ENCODE data around the gene RBM22. TPM values are rescaled to one million over a fixed set of nuclear protein-coding genes. Genes with fewer than 3 reads are reported as not detected.

Gene RBM22
- polyA plus RNA-seq, 1 of the 3 experiments (the other 2 are of a cell fraction): 30.7 TPM

- peak; percentile 83 for DNase-seq
- Histone ChIP-seq H3K4me3 (ENCODE audit: low read depth in 2 of 2, low read length in 1 of 2) (peak overlapping the region; percentile 39 to 49), H3K4me1 (ENCODE audit: control insufficient read depth in 1 of 2, insufficient read depth in 2 of 2, low read depth in 1 of 2, low read length in 1 of 2) (peaks cover 13 to 23% of the 10 kb centered on the region in 2 experiments; a peak in 2 of 4 replicates), H3K79me2 (ENCODE audit: insufficient read depth) (no peaks in the 10 kb centered on the region), H2AFZ (ENCODE audit: low read depth) (peak overlapping the region; percentile 57), H3K4me2 (peak overlapping the region; percentile 30; the same call in 1 of the 2 replicates), H3K36me3 (replicated peaks in 1 of 2; ENCODE audit: control insufficient read depth in 1 of 2, insufficient read depth in 2 of 2, low read length in 1 of 2) (no peaks in the 10 kb centered on the region), H3K27ac (ENCODE audit: low read depth in 2 of 2, low read length in 1 of 2) (no peak overlapping the region), H3F3A (replicated peaks; ENCODE audit: insufficient read depth) (peaks cover 16% of the 10 kb centered on the region), H3K9me2 (no peaks in the 10 kb centered on the region), H4K20me1 (ENCODE audit: insufficient read depth) (no peaks in the 10 kb centered on the region), H3K9ac (no peak overlapping the region), H3K9me3 (no peaks in the 10 kb centered on the region), H3K27me3 (ENCODE audit: insufficient read depth) (no peaks in the 10 kb centered on the region)
- ChIA-PET CTCF (interaction anchor here (0.8 to 4.3 kb wide), 10 partner anchors 10 to 236 kb away, joined by 3 to 32 read pairs (median 4); partner anchors contain the start of genes MYOZ3 and RBM22), POLR2A (interaction anchor here (0.6 to 1.8 kb wide), 3 partner anchors 15 to 107 kb away, joined by 3 to 4 read pairs (median 4); partner anchors contain the start of genes RBM22 and SMIM3)
- TF ChIP-seq FOSL2 (IDR thresholded peaks at IDR 0.05; ENCODE audit: borderline replicate concordance, low read depth) (no peak), CHD2 (IDR thresholded peaks at IDR 0.05; ENCODE audit: low read length, partially characterized antibody) (peak; percentile 60)
- 24% methylated on average over 19 of the region's 38 CpGs for WGBS (ENCODE audit: low lambda C conversion rate)
Measured at GRCh38 chr5:150672237-150672883, 28.5 kb downstream of the RBM22 start.

- DNase-seq: peak; percentile 79
- Histone ChIP-seq H3K9ac (no peak overlapping the region), H2AFZ (ENCODE audit: low read depth) (peak overlapping the region; percentile 57), H4K20me1 (ENCODE audit: insufficient read depth) (no peaks in the 10 kb centered on the region), H3K27ac (ENCODE audit: low read depth in 2 of 2, low read length in 1 of 2) (peak overlapping the region in 1 of 2 experiments; percentile 40; a peak in 1 of 4 replicates), H3K79me2 (ENCODE audit: insufficient read depth) (no peaks in the 10 kb centered on the region), H3K9me2 (no peaks in the 10 kb centered on the region), H3K9me3 (no peaks in the 10 kb centered on the region), H3K36me3 (replicated peaks in 1 of 2; ENCODE audit: control insufficient read depth in 1 of 2, insufficient read depth in 2 of 2, low read length in 1 of 2) (no peaks in the 10 kb centered on the region), H3K4me3 (ENCODE audit: low read depth in 2 of 2, low read length in 1 of 2) (peak overlapping the region; percentile 39 to 49; a peak in 3 of 4 replicates), H3K4me1 (ENCODE audit: control insufficient read depth in 1 of 2, insufficient read depth in 2 of 2, low read depth in 1 of 2, low read length in 1 of 2) (peaks cover 13 to 23% of the 10 kb centered on the region in 2 experiments; a peak in 2 of 4 replicates), H3K4me2 (peak overlapping the region; percentile 30; the same call in 1 of the 2 replicates), H3F3A (replicated peaks; ENCODE audit: insufficient read depth) (peaks cover 16% of the 10 kb centered on the region), H3K27me3 (ENCODE audit: insufficient read depth) (no peaks in the 10 kb centered on the region)
- ChIA-PET CTCF (interaction anchor here (0.8 to 4.3 kb wide), 9 partner anchors 11 to 175 kb away, joined by 3 to 32 read pairs (median 3); partner anchors contain the start of genes MYOZ3 and RBM22), POLR2A (interaction anchor here (1.0 to 1.8 kb wide), 3 partner anchors 14 to 29 kb away, joined by 3 to 5 read pairs (median 4); partner anchors contain the start of gene RBM22)
- 30% methylated on average over 14 of the region's 51 CpGs for WGBS (ENCODE audit: low lambda C conversion rate)
- peak; percentile 29; the same call in 1 of the 2 replicates for TF ChIP-seq NRF1 (IDR thresholded peaks at IDR 0.05; ENCODE audit: low read depth, low read length)
- TF ChIP-seq NFIC (IDR thresholded peaks at IDR 0.05; ENCODE audit: borderline replicate concordance): no peak
- TF ChIP-seq CHD2 (IDR thresholded peaks at IDR 0.05; ENCODE audit: low read length, partially characterized antibody): no peak
- TF ChIP-seq MXI1 (IDR thresholded peaks at IDR 0.05; ENCODE audit: low read depth, low read length): peak; percentile 31; the same call in 1 of the 2 replicates
- no peak for TF ChIP-seq USF1 (IDR thresholded peaks at IDR 0.05; ENCODE audit: borderline replicate concordance, low read depth)
- no peak for TF ChIP-seq EZH2phosphoT487 (IDR thresholded peaks at IDR 0.05; ENCODE audit: borderline replicate concordance, low read depth)
- TF ChIP-seq REST (IDR thresholded peaks at IDR 0.05; ENCODE audit: low read depth, low read length): no peak
- no peak for TF ChIP-seq TCF12 (IDR thresholded peaks at IDR 0.05)
- TF ChIP-seq USF2 (IDR thresholded peaks at IDR 0.05; ENCODE audit: borderline replicate concordance, low read depth, low read length): no peak
- no peak for TF ChIP-seq RCOR1 (IDR thresholded peaks at IDR 0.05; ENCODE audit: low read length)
- TF ChIP-seq TAF1 (IDR thresholded peaks at IDR 0.05; ENCODE audit: borderline replicate concordance, low read depth, low read length): no peak
- no peak for TF ChIP-seq RAD21 (IDR thresholded peaks at IDR 0.05; ENCODE audit: low read length)
- no peak for TF ChIP-seq PBX3 (IDR thresholded peaks at IDR 0.05)
- no peak for TF ChIP-seq POLR2AphosphoS5 (IDR thresholded peaks at IDR 0.05; ENCODE audit: low read depth, low read length)
Measured at GRCh38 chr5:150671509-150672236, 29.2 kb downstream of the RBM22 start.

Data from SK-N-SH (cell line).